Measurements from ENCODE around the gene GPR153. TPM values are rescaled to one million over a fixed set of nuclear protein-coding genes. Genes with fewer than 3 reads are reported as not detected.
A peak's percentile ranks its signal among the peaks of the same experiment; 100 is the strongest.

Gene GPR153
- total and polyA plus RNA-seq, 2 donors (not counting 1 experiment from before 2014, with no cell fraction given) = 4.0 to 8.9 TPM

GRCh38 chr1:6243993-6244392 lies 16.9 kb downstream of the GPR153 start, which contains the start of gene HES3:
HES3 (plus strand) TSS chr1:6244179; CDS start chr1:6244366, 187 bp downstream.
- Histone ChIP-seq H3K27me3 (ENCODE audit: control insufficient read depth, insufficient read depth, low read length) (peaks cover 29% of the 10 kb centered on the region), H3K4me1 (ENCODE audit: control insufficient read depth, extremely low read depth, insufficient read depth, low read length) (peaks cover 5% of the 10 kb centered on the region), H3K4me3 (replicated peaks in 1 of 4; ENCODE audit: control extremely low read depth in 1 of 4, insufficient read depth in 1 of 4, low read depth in 3 of 4, low read length in 4 of 4) (no peak within 1 kb of the TSS), H3K9ac (ENCODE audit: insufficient read depth, low read length) (no peak within 1 kb of the TSS), H3K36me3 (ENCODE audit: control insufficient read depth, insufficient read depth, low read length) (no peaks in the 10 kb centered on the region), H3K9me3 (ENCODE audit: control insufficient read depth, insufficient read depth, low read depth, low read length) (no peaks in the 10 kb centered on the region), H2AFZ (ENCODE audit: low read length) (no peak within 1 kb of the TSS), H3K27ac (ENCODE audit: insufficient read depth, low read length) (no peak within 1 kb of the TSS), H3K79me2 (ENCODE audit: control insufficient read depth, insufficient read depth, low read length) (no peaks in the 10 kb centered on the region), H4K20me1 (ENCODE audit: control insufficient read depth, extremely low read depth, insufficient read depth, low read length) (no peaks in the 10 kb centered on the region), H3K4me2 (ENCODE audit: extremely low read depth, insufficient read depth, low read length) (no peak within 1 kb of the TSS)
- TF ChIP-seq EZH2 (IDR thresholded peaks at IDR 0.05; ENCODE audit: low read length, missing control alignments) = no peak
- no peak for TF ChIP-seq CTCF (conservative IDR thresholded peaks at IDR 0.05 in 1 of 2, IDR thresholded peaks at IDR 0.05 in 1 of 2; ENCODE audit: low read depth in 1 of 2, low read length in 2 of 2)
- no peak for DNase-seq (ENCODE audit: low read depth in 2 of 2)

- no peak overlapping the region for H3K4me2 ChIP-seq (ENCODE audit: extremely low read depth, insufficient read depth, low read length)
- TF ChIP-seq CTCF (conservative IDR thresholded peaks at IDR 0.05 in 1 of 2, IDR thresholded peaks at IDR 0.05 in 1 of 2; ENCODE audit: low read depth in 1 of 2, low read length in 2 of 2) (no peak), EZH2 (IDR thresholded peaks at IDR 0.05; ENCODE audit: low read length, missing control alignments) (peak; percentile 96)
- peaks cover 29% of the 10 kb centered on the region for H3K27me3 ChIP-seq (ENCODE audit: control insufficient read depth, insufficient read depth, low read length)
- no peak overlapping the region for H2AFZ ChIP-seq (ENCODE audit: low read length)
- no peak overlapping the region for H3K9ac ChIP-seq (ENCODE audit: insufficient read depth, low read length)
- H3K4me1 ChIP-seq (ENCODE audit: control insufficient read depth, extremely low read depth, insufficient read depth, low read length) = peaks cover 5% of the 10 kb centered on the region
- H4K20me1 ChIP-seq (ENCODE audit: control insufficient read depth, extremely low read depth, insufficient read depth, low read length) = no peaks in the 10 kb centered on the region
- no peak overlapping the region for H3K4me3 ChIP-seq (replicated peaks in 1 of 4; ENCODE audit: control extremely low read depth in 1 of 4, insufficient read depth in 1 of 4, low read depth in 3 of 4, low read length in 4 of 4)
- DNase-seq (ENCODE audit: low read depth in 2 of 2) = no peak
- no peak overlapping the region for H3K27ac ChIP-seq (ENCODE audit: insufficient read depth, low read length)
- H3K36me3 ChIP-seq (ENCODE audit: control insufficient read depth, insufficient read depth, low read length) = no peaks in the 10 kb centered on the region
- H3K79me2 ChIP-seq (ENCODE audit: control insufficient read depth, insufficient read depth, low read length) = no peaks in the 10 kb centered on the region
- no peaks in the 10 kb centered on the region for H3K9me3 ChIP-seq (ENCODE audit: control insufficient read depth, insufficient read depth, low read depth, low read length)
These were observed 17.7 kb downstream of the GPR153 start for GRCh38 chr1:6243053-6243834.

- peaks cover 5% of the 10 kb centered on the region for H3K4me1 ChIP-seq (ENCODE audit: control insufficient read depth, extremely low read depth, insufficient read depth, low read length)
- no peaks in the 10 kb centered on the region for H3K79me2 ChIP-seq (ENCODE audit: control insufficient read depth, insufficient read depth, low read length)
- TF ChIP-seq EZH2 (IDR thresholded peaks at IDR 0.05; ENCODE audit: low read length, missing control alignments) = peak; percentile 89
- TF ChIP-seq CTCF (conservative IDR thresholded peaks at IDR 0.05 in 1 of 2, IDR thresholded peaks at IDR 0.05 in 1 of 2; ENCODE audit: low read depth in 1 of 2, low read length in 2 of 2) = no peak
- no peak overlapping the region for H3K9ac ChIP-seq (ENCODE audit: insufficient read depth, low read length)
- DNase-seq (ENCODE audit: low read depth in 2 of 2) = no peak
- no peak overlapping the region for H2AFZ ChIP-seq (ENCODE audit: low read length)
- no peaks in the 10 kb centered on the region for H3K36me3 ChIP-seq (ENCODE audit: control insufficient read depth, insufficient read depth, low read length)
- no peak overlapping the region for H3K4me2 ChIP-seq (ENCODE audit: extremely low read depth, insufficient read depth, low read length)
- H3K9me3 ChIP-seq (ENCODE audit: control insufficient read depth, insufficient read depth, low read depth, low read length) = no peaks in the 10 kb centered on the region
- H3K27ac ChIP-seq (ENCODE audit: insufficient read depth, low read length) = no peak overlapping the region
- H4K20me1 ChIP-seq (ENCODE audit: control insufficient read depth, extremely low read depth, insufficient read depth, low read length) = no peaks in the 10 kb centered on the region
- peaks cover 29% of the 10 kb centered on the region for H3K27me3 ChIP-seq (ENCODE audit: control insufficient read depth, insufficient read depth, low read length)
- H3K4me3 ChIP-seq (replicated peaks in 1 of 4; ENCODE audit: control extremely low read depth in 1 of 4, insufficient read depth in 1 of 4, low read depth in 3 of 4, low read length in 4 of 4) = peak overlapping the region in 1 of 4 experiments; percentile 22
These were observed 18.8 kb downstream of the GPR153 start for GRCh38 chr1:6241887-6242740.
